Measurements from ENCODE around the gene MEDAG.

Gene MEDAG

DNA sequence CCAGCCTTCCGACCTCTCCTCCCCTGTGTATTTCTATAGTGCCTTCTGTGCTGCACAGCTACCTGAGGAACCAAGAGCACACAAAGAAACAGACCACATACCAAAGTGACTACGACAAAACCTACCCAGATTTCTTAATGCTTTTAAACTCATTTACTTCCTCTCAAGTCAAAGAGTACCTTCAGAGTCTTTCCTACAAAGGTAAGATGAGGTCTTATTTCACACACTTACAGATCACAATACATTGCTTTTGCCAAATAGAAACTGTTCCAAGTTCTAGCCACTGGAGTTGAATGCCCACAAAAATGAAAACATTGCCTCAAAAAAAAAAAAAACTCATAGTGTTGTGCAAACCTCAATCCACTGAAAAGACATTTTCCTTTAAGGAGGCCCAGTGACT lies 62.8 kb downstream of the MEDAG start:
- Histone ChIP-seq H3K4me3 (ENCODE audit: low read depth, low read length) (no peak overlapping the region), H3K36me3 (replicated peaks) (no peaks in the 10 kb centered on the region), H3K27me3 (replicated peaks) (no peaks in the 10 kb centered on the region), H3K27ac (no peak overlapping the region)
- no peak for DNase-seq
- TF ChIP-seq, protein P1, sequence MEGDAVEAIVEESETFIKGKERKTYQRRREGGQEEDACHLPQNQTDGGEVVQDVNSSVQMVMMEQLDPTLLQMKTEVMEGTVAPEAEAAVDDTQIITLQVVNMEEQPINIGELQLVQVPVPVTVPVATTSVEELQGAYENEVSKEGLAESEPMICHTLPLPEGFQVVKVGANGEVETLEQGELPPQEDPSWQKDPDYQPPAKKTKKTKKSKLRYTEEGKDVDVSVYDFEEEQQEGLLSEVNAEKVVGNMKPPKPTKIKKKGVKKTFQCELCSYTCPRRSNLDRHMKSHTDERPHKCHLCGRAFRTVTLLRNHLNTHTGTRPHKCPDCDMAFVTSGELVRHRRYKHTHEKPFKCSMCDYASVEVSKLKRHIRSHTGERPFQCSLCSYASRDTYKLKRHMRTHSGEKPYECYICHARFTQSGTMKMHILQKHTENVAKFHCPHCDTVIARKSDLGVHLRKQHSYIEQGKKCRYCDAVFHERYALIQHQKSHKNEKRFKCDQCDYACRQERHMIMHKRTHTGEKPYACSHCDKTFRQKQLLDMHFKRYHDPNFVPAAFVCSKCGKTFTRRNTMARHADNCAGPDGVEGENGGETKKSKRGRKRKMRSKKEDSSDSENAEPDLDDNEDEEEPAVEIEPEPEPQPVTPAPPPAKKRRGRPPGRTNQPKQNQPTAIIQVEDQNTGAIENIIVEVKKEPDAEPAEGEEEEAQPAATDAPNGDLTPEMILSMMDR (IDR thresholded peaks at IDR 0.05; ENCODE audit: low read depth, low read length, missing control alignments) = no peak
- in situ Hi-C loops (cut with HindIII; ENCODE audit: low pct_ligation_motif_present, low sequenced_read_pairs) = no loop called here

DNA sequence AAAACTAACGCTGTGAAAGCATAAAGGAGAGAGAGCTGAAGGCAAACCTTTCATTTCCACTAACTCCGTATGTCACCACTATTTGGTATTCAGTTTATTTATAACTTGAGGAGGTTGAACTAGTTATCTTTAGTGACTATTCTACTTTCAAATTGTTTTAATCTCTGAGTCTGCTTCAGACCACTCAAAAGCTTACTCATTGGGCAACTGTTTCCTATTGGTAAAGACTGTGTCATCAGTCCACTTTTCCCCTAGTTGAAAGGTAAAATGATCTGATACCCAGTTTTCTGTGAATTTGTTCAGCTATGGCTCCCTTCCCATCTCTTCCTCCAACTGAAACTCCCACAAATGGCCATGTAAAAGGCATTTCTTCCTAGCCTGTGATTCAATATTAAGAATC lies 65.5 kb downstream of the MEDAG start:
- Histone ChIP-seq H3K27ac (no peak overlapping the region), H3K27me3 (replicated peaks) (no peaks in the 10 kb centered on the region), H3K36me3 (replicated peaks) (no peaks in the 10 kb centered on the region), H3K4me3 (ENCODE audit: low read depth, low read length) (no peak overlapping the region)
- in situ Hi-C loops (cut with HindIII; ENCODE audit: low pct_ligation_motif_present, low sequenced_read_pairs) = no loop called here
- TF ChIP-seq, protein P1 (IDR thresholded peaks at IDR 0.05; ENCODE audit: low read depth, low read length, missing control alignments) = no peak
- no peak for DNase-seq

DNA sequence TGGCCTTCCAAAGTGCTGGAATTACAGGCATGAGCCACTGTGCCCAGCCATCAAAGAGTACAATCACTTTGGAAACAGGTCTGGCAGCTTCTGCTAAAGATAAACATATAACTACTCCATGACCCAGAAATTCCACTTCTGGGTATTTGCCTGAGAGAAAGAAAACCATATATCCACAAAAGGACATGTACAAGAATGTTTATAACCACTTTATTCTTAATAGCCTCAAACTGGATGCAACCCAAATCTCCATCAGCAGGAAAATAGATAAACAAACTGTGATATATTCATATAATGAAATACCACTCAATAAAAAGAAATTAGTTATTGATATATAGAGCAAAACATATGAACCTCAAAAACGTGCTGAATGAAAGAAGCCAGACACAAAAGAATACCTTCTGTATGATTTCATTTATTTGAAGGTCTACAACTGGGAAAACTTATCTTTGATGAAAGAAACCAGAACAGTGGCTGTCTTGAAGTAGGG lies 66.9 kb downstream of the MEDAG start:
- in situ Hi-C loops (cut with HindIII; ENCODE audit: low pct_ligation_motif_present, low sequenced_read_pairs) = no loop called here
- TF ChIP-seq, protein P1 (IDR thresholded peaks at IDR 0.05; ENCODE audit: low read depth, low read length, missing control alignments) = no peak
- H3K27me3 ChIP-seq (replicated peaks) = no peaks in the 10 kb centered on the region
- H3K4me3 ChIP-seq (ENCODE audit: low read depth, low read length) = no peak overlapping the region
- no peaks in the 10 kb centered on the region for H3K36me3 ChIP-seq (replicated peaks)
- no peak for DNase-seq
- no peak overlapping the region for H3K27ac ChIP-seq

DNA sequence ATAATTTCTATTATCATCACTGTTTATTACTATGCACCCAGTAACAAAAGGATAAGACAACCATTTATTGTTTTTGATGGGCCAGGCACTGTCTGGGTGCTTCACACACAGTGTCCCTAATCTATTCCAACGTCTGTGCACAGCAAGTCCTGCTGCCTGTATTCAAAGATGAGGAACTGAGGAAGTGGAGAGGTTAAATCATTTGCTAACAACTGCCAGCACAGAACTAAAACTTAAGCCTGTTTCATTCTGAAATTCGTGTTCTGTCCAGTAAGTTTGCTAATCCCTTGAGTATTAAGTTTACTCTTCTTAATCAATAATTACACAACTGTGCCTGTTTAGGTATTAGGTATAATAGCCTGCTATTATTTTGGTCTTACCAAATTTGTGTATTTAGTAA lies 68.3 kb downstream of the MEDAG start:
- H3K36me3 ChIP-seq (replicated peaks) = no peaks in the 10 kb centered on the region
- no peak for DNase-seq
- H3K4me3 ChIP-seq (ENCODE audit: low read depth, low read length) = no peak overlapping the region
- no peak overlapping the region for H3K27ac ChIP-seq
- TF ChIP-seq, protein P1 (IDR thresholded peaks at IDR 0.05; ENCODE audit: low read depth, low read length, missing control alignments) = no peak
- in situ Hi-C loops (cut with HindIII; ENCODE audit: low pct_ligation_motif_present, low sequenced_read_pairs) = no loop called here
- H3K27me3 ChIP-seq (replicated peaks) = no peaks in the 10 kb centered on the region
